22Rv1 (cell line): ENCODE results near the gene SPEM2.

Experiments used
- H3K27ac ChIP-seq: fragments of 450-650 bp; 2 replicates; pipeline ENCODE4 v1.5.1; 2017
- CTCF ChIP-seq: fragments of 450-650 bp; IDR thresholded peaks from 2 replicates; pipeline ENCODE4 v1.5.1; 2017; ENCODE audit warnings: mild to moderate bottlenecking
- ZFX ChIP-seq: fragments of 450-650 bp; IDR thresholded peaks from 2 replicates; pipeline ENCODE4 v1.6.1; 2017; ENCODE audit warnings: antibody characterized with exemption, borderline replicate concordance

Gene SPEM2

DNA sequence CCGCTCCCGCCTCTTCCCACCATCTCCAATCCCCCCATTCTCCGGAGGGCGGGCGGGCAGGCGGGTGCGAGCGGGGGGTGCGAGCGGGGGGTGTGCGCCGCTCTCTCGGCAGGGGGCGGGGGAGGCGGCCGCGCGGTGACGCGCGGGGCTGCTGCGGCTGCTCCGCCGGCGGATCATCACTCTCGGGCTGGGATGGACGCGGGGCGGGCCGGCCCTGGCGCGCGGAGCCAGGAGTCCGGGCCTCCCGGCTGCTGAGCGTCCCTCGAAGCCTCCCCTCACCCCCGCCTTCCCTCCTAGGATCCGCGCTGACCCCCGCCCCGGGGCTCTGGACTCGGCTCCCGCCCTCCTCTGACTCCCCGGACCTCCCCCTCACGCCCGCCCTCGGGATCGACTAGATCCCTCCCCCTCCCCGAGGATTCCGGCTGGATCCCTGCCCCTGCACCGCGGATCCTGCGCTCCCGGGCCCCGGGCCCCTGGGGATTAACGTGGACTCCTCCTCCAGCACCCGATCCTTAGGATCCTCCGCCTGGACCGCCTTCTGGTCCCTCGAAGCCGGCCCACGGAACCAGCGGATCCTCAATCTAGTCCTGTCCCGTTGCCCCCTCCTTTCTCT, 20.6 kb upstream of the SPEM2 start:
- peak overlapping the region; percentile 87 for H3K27ac ChIP-seq

DNA sequence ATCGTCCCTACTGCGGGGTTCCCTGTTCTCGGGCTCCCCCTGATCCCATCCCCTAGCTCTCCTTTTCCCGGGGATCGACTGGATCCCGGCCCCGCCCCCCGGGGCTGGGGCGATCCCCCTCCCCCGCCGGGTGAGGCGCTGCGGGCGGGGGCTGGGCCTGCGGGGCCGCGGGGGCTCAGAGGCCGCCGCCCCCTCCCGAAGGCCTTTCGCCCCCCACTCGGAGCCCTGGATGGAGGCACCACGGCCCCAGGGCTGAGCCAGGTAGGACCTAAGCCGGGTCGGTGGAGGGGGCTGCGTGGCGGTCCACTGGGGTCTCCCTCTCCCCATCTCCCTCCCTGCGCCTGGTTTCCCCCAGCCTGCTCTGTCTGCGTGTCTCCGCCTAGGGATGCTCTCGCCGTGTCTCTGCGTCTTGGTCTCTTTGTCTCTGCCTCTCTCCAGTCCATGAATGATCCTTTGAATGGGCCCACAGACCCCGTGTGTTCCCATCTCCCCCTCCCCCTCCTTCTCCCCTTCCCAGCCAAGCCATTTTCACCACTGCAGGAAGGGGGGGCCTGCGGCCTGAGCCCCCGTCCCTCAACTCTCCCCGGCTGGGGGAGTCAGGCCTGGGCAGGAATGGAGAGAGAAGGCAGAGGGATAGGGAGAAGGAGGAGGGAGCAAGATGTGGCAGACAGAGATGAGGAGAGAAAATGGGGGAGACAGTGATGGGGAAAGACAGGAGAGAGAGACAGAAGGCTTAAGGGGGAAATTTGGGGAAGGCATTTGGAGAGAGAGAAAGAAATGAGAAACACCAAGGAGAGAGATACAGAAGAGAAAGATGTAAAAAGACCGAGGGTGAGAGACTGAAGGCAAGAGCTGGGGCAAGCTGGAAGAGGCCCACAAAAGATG, 19.8 kb upstream of the SPEM2 start:
- peak overlapping the region; percentile 87 for H3K27ac ChIP-seq
- TF ChIP-seq CTCF (no peak), ZFX (no peak)

More for the DNA sequence above, 20.6 kb upstream of the SPEM2 start:
- TF ChIP-seq CTCF, result no peak
- no peak for TF ChIP-seq ZFX

- TF ChIP-seq ZFX, result no peak
- TF ChIP-seq CTCF, result no peak
- H3K27ac ChIP-seq, result peak overlapping the region; percentile 87
Observed at GRCh38 chr17:7406235-7406825, 19.1 kb upstream of the SPEM2 start.

- TF ChIP-seq CTCF, result no peak
- TF ChIP-seq ZFX, result no peak
- H3K27ac ChIP-seq, result no peak overlapping the region
Observed at GRCh38 chr17:7407082-7407481, 18.3 kb upstream of the SPEM2 start.

DNA sequence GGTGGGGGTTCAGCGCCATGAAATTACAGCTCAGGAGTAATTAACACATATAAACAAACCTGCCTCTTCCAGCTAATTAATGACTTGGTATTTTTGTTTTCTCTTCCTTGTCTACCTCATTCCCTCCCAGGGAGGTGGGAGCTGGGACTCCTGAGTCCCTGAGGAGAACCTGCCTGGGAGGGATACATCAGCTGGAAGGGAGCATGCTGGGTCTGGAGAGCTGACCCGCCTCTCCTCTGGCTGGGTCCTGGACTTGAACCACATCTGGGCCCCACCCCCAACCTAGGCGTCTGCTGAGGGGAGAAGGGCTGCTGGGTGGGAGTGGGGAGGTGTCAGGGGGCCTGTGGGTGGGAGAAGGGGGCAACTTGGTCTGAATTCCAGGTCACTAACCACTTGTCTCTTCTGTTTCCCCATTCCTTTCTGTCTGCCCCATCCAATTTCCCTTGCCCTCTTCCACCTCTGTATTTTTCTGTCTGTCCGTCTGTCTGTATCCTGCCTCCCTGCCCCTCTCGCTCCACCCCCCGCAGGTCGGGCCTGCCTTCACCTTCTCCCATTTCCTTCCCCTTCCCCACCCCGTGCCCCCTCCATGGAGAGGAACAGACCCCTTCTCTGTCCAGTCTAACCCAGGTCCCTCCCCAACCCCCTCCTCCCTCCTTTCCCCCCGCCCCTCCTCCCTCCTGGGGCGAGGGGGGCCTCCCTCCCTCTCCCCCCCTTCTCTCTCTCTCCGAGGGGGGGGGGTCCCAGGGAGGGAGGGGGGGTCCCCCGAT, 17.7 kb upstream of the SPEM2 start, which contains the start of gene NLGN2:
NLGN2 (plus strand) TSS at position 361 of the 767 bp plus-strand sequence. CDS start 411 bp downstream, outside the sequence.
- no peak within 1 kb of the TSS for H3K27ac ChIP-seq
- TF ChIP-seq ZFX, result no peak
- no peak for TF ChIP-seq CTCF

GRCh38 chr17:7408252-7408727, 17.1 kb upstream of the SPEM2 start:
- TF ChIP-seq CTCF (no peak), ZFX (no peak)
- H3K27ac ChIP-seq, result no peak overlapping the region
